ENCODE measurements around the gene WFDC1. TPM values are rescaled to one million over a fixed set of nuclear protein-coding genes. Genes with fewer than 3 reads are reported as not detected.

WFDC1 gene
- polyA plus RNA-seq, 1 of the 3 experiments (the other 2 are of a cell fraction) = 0.03 TPM

GRCh38 chr16:84278968-84279367 lies 15.7 kb upstream of the WFDC1 start:
- WGBS (ENCODE audit: low lambda C conversion rate) = 67% methylated on average over 6 of the region's 6 CpGs
- POLR2A ChIA-PET = no interaction called here

DNA sequence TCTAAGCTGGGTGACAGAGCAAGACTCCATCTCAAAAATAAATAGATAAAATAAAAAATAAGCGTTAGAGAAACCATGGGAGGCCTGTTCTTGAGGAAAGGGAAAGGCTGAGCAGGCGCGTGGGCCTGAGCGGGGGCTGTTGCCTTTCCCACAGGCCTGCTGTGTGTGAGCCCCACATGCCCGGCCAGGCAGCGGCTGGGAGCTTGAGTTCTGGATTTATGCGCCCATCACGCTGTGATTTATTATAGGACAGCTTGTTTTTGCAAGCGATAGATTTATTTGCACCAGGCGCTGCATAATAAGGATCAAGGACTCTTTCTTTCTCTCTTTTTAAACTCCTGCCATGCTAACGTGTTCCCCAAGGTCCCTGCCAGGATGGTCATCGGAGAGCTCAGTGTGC lies 14.8 kb upstream of the WFDC1 start:
- no peak for DNase-seq
- Histone ChIP-seq H3K36me3 (replicated peaks in 1 of 2; ENCODE audit: control insufficient read depth in 1 of 2, insufficient read depth in 2 of 2, low read length in 1 of 2) (no peaks in the 10 kb centered on the region), H3K4me1 (ENCODE audit: control insufficient read depth in 1 of 2, insufficient read depth in 2 of 2, low read depth in 1 of 2, low read length in 1 of 2) (peaks cover 0 to 7% of the 10 kb centered on the region in 2 experiments; a peak in 1 of 4 replicates), H4K20me1 (ENCODE audit: insufficient read depth) (no peaks in the 10 kb centered on the region), H3K4me3 (ENCODE audit: low read depth in 2 of 2, low read length in 1 of 2) (no peak overlapping the region), H3K4me2 (no peak overlapping the region), H3K27ac (ENCODE audit: low read depth in 2 of 2, low read length in 1 of 2) (no peak overlapping the region), H3K9me3 (no peaks in the 10 kb centered on the region), H2AFZ (ENCODE audit: low read depth) (no peak overlapping the region), H3K79me2 (ENCODE audit: insufficient read depth) (no peaks in the 10 kb centered on the region), H3K9me2 (no peaks in the 10 kb centered on the region), H3F3A (replicated peaks; ENCODE audit: insufficient read depth) (no peaks in the 10 kb centered on the region), H3K9ac (no peak overlapping the region), H3K27me3 (ENCODE audit: insufficient read depth) (no peaks in the 10 kb centered on the region)
- TF ChIP-seq EP300 (IDR thresholded peaks at IDR 0.05; ENCODE audit: borderline replicate concordance in 1 of 2, low read depth in 1 of 2, low read length in 1 of 2) = no peak
- no peak for TF ChIP-seq TCF12 (IDR thresholded peaks at IDR 0.05)
- TF ChIP-seq, protein P1, sequence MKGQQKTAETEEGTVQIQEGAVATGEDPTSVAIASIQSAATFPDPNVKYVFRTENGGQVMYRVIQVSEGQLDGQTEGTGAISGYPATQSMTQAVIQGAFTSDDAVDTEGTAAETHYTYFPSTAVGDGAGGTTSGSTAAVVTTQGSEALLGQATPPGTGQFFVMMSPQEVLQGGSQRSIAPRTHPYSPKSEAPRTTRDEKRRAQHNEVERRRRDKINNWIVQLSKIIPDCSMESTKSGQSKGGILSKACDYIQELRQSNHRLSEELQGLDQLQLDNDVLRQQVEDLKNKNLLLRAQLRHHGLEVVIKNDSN (IDR thresholded peaks at IDR 0.05; ENCODE audit: borderline replicate concordance, low read depth) = no peak
- no peak for TF ChIP-seq RXRA (IDR thresholded peaks at IDR 0.05; ENCODE audit: borderline replicate concordance, low read depth)
- TF ChIP-seq MAX (IDR thresholded peaks at IDR 0.05; ENCODE audit: low read depth) = no peak
- TF ChIP-seq FOXJ3 (CRISPR knock-in tag; IDR thresholded peaks at IDR 0.05) = no peak
- POLR2A ChIA-PET = no interaction called here
- CTCF ChIA-PET = interaction anchor here (1.2 to 2.5 kb wide), 4 partner anchors 28 to 343 kb away, joined by 3 to 15 read pairs (median 4); no protein-coding TSS in a partner anchor
- WGBS (ENCODE audit: low lambda C conversion rate) = 78% methylated on average over 12 of the region's 12 CpGs

More at GRCh38 chr16:84278968-84279367, 15.7 kb upstream of the WFDC1 start:
- H3K4me3 ChIP-seq (ENCODE audit: low read depth in 2 of 2, low read length in 1 of 2) = no peak overlapping the region
- H2AFZ ChIP-seq (ENCODE audit: low read depth) = no peak overlapping the region
- no peaks in the 10 kb centered on the region for H3K79me2 ChIP-seq (ENCODE audit: insufficient read depth)
- H3K36me3 ChIP-seq (replicated peaks in 1 of 2; ENCODE audit: control insufficient read depth in 1 of 2, insufficient read depth in 2 of 2, low read length in 1 of 2) = no peaks in the 10 kb centered on the region
- no peak for TF ChIP-seq MXI1 (IDR thresholded peaks at IDR 0.05; ENCODE audit: low read depth, low read length)
- no peaks in the 10 kb centered on the region for H3K9me2 ChIP-seq
- H4K20me1 ChIP-seq (ENCODE audit: insufficient read depth) = no peaks in the 10 kb centered on the region
- peaks cover 0 to 2% of the 10 kb centered on the region in 2 experiments; a peak in 1 of 4 replicates for H3K4me1 ChIP-seq (ENCODE audit: control insufficient read depth in 1 of 2, insufficient read depth in 2 of 2, low read depth in 1 of 2, low read length in 1 of 2)
- no peaks in the 10 kb centered on the region for H3K9me3 ChIP-seq
- no peaks in the 10 kb centered on the region for H3F3A ChIP-seq (replicated peaks; ENCODE audit: insufficient read depth)
- H3K27ac ChIP-seq (ENCODE audit: low read depth in 2 of 2, low read length in 1 of 2) = no peak overlapping the region
- no peak overlapping the region for H3K9ac ChIP-seq
- H3K27me3 ChIP-seq (ENCODE audit: insufficient read depth) = no peaks in the 10 kb centered on the region
- no peak for DNase-seq
- CTCF ChIA-PET = interaction anchor here (1.0 to 4.3 kb wide), 8 partner anchors 10 to 232 kb away, joined by 3 to 67 read pairs (median 5); partner anchors contain the start of gene TAF1C
- no peak overlapping the region for H3K4me2 ChIP-seq

- no peak overlapping the region for H3K27ac ChIP-seq (ENCODE audit: low read depth in 2 of 2, low read length in 1 of 2)
- ChIA-PET CTCF (interaction anchor here (2.5 kb wide), 1 partner anchor 27 kb away, joined by 15 read pairs; no protein-coding TSS in a partner anchor), POLR2A (no interaction called here)
- WGBS (ENCODE audit: low lambda C conversion rate) = 77% methylated on average over 3 of the region's 3 CpGs
- H4K20me1 ChIP-seq (ENCODE audit: insufficient read depth) = no peaks in the 10 kb centered on the region
- peaks cover 0 to 7% of the 10 kb centered on the region in 2 experiments; a peak in 1 of 4 replicates for H3K4me1 ChIP-seq (ENCODE audit: control insufficient read depth in 1 of 2, insufficient read depth in 2 of 2, low read depth in 1 of 2, low read length in 1 of 2)
- H3K79me2 ChIP-seq (ENCODE audit: insufficient read depth) = no peaks in the 10 kb centered on the region
- no peaks in the 10 kb centered on the region for H3K9me3 ChIP-seq
- H3F3A ChIP-seq (replicated peaks; ENCODE audit: insufficient read depth) = no peaks in the 10 kb centered on the region
- no peak overlapping the region for H3K9ac ChIP-seq
- H3K9me2 ChIP-seq = no peaks in the 10 kb centered on the region
- no peak overlapping the region for H3K4me3 ChIP-seq (ENCODE audit: low read depth in 2 of 2, low read length in 1 of 2)
- no peak overlapping the region for H2AFZ ChIP-seq (ENCODE audit: low read depth)
- peak; percentile 50 for DNase-seq
- TF ChIP-seq, protein P2, sequence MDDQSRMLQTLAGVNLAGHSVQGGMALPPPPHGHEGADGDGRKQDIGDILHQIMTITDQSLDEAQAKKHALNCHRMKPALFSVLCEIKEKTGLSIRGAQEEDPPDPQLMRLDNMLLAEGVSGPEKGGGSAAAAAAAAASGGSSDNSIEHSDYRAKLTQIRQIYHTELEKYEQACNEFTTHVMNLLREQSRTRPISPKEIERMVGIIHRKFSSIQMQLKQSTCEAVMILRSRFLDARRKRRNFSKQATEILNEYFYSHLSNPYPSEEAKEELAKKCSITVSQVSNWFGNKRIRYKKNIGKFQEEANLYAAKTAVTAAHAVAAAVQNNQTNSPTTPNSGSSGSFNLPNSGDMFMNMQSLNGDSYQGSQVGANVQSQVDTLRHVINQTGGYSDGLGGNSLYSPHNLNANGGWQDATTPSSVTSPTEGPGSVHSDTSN (IDR thresholded peaks at IDR 0.05) = peak; percentile 91
- no peak for TF ChIP-seq TAF1 (IDR thresholded peaks at IDR 0.05; ENCODE audit: borderline replicate concordance, low read depth, low read length)
- H3K4me2 ChIP-seq = no peak overlapping the region
- no peaks in the 10 kb centered on the region for H3K27me3 ChIP-seq (ENCODE audit: insufficient read depth)
- no peaks in the 10 kb centered on the region for H3K36me3 ChIP-seq (replicated peaks in 1 of 2; ENCODE audit: control insufficient read depth in 1 of 2, insufficient read depth in 2 of 2, low read length in 1 of 2)
Observed at GRCh38 chr16:84281074-84281473, 13.6 kb upstream of the WFDC1 start.
